ENCODE results near the gene SAMD4A.
A peak's percentile ranks its signal among the peaks of the same experiment; 100 is the strongest.

The SAMD4A gene

DNA sequence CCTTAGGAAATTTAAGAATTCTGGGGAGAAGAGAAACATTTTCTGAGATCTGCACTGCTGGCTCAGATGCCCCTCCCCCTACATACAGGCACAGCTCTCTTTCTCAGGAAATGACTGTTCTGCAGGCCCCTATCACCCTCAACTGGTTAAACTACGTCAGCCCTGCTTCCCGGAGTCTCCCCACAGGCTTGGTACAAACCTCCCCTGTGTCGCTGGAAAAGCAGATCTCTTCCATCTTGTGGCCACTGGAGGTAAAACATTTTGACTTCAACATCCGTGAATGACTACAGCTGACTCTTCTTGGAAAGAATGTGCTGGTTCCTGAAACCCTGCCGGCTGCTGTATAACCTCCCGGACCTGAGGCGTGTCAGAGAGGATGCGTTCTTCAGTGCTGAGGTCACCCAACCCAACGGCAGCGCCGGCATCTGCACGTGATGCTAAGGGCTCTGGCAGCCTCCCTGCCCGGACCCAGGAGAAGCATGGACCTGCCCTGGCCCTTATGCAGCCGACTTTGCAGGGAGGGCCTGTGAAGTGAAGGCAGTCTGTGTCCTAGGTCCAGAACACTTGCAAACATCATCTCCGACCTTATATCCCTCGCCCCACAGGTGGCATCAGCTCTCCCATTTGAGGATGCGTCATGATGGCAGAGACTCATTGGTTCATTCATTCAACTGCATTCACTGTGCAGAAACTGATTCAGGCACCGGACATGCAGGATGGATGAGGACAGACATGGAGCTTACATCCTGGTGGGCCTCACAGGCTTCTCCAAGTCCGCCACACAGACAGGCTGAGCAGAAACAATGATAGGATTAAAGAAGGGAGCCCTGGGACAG lies 206.5 kb downstream of the SAMD4A start:
- peak; percentile 99 for DNase-seq (ENCODE audit: low read depth)
- TF ChIP-seq CTCF (IDR thresholded peaks at IDR 0.05; ENCODE audit: low read depth, low read length, missing control alignments), result peak; percentile 76
- in situ Hi-C loops (cut with HindIII; ENCODE audit: low sequenced_read_pairs), result no loop called here
- peak overlapping the region; percentile 2 for H3K4me3 ChIP-seq (ENCODE audit: low read depth, low read length)

- TF ChIP-seq CTCF (IDR thresholded peaks at IDR 0.05; ENCODE audit: low read depth, low read length, missing control alignments), result no peak
- in situ Hi-C loops (cut with HindIII; ENCODE audit: low sequenced_read_pairs), result no loop called here
- no peak overlapping the region for H3K4me3 ChIP-seq (ENCODE audit: low read depth, low read length)
- no peak for DNase-seq (ENCODE audit: low read depth)
These were observed 207.9 kb downstream of the SAMD4A start for GRCh38 chr14:54774824-54775223.

- no peak for TF ChIP-seq CTCF (IDR thresholded peaks at IDR 0.05; ENCODE audit: low read depth, low read length, missing control alignments)
- in situ Hi-C loops (cut with HindIII; ENCODE audit: low sequenced_read_pairs), result no loop called here
- no peak overlapping the region for H3K4me3 ChIP-seq (ENCODE audit: low read depth, low read length)
- no peak for DNase-seq (ENCODE audit: low read depth)
These were observed 208.7 kb downstream of the SAMD4A start for GRCh38 chr14:54775486-54776140.

DNA sequence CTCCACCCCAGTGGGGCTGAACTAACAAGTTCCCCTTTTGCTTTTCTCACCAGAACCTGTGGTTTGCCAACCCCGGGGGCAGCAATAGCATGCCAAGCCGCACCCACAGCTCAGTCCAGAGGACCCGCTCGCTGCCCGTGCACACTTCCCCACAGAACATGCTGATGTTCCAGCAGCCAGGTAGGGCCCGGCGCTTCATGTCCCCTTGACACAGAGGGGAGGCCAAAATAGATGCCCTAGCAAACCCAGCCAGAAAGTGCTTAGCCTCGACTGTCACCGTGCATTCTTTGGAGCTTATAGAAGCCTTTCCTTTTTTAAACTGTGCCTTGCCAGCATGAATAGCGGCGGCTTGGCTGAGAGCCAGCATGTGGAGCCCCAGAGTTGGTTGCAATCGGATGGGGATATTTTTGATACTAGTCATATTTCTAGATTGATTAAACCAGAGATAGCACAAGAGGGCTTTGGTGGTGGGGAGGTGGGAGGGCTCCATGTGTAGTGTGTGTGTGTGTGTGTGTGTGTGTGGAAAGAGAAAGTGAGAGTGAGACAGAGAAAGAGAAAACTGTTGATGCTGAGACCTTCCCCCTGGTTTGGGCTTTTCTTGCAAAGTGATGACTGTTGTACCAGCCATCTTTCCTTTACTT lies 209.6 kb downstream of the SAMD4A start:
- no peak overlapping the region for H3K4me3 ChIP-seq (ENCODE audit: low read depth, low read length)
- no peak for TF ChIP-seq CTCF (IDR thresholded peaks at IDR 0.05; ENCODE audit: low read depth, low read length, missing control alignments)
- peak; percentile 60 for DNase-seq (ENCODE audit: low read depth)
- in situ Hi-C loops (cut with HindIII; ENCODE audit: low sequenced_read_pairs), result no loop called here

- TF ChIP-seq CTCF (IDR thresholded peaks at IDR 0.05; ENCODE audit: low read depth, low read length, missing control alignments), result no peak
- DNase-seq (ENCODE audit: low read depth), result no peak
- in situ Hi-C loops (cut with HindIII; ENCODE audit: low sequenced_read_pairs), result no loop called here
- no peak overlapping the region for H3K4me3 ChIP-seq (ENCODE audit: low read depth, low read length)
These were observed 210.5 kb downstream of the SAMD4A start for GRCh38 chr14:54777395-54777794.

GRCh38 chr14:54778618-54779345 lies 211.9 kb downstream of the SAMD4A start:
- no peak for DNase-seq (ENCODE audit: low read depth)
- H3K4me3 ChIP-seq (ENCODE audit: low read depth, low read length), result no peak overlapping the region
- in situ Hi-C loops (cut with HindIII; ENCODE audit: low sequenced_read_pairs), result no loop called here
- no peak for TF ChIP-seq CTCF (IDR thresholded peaks at IDR 0.05; ENCODE audit: low read depth, low read length, missing control alignments)
